Measurements from ENCODE around the gene FAM168B. TPM values are rescaled to one million over a fixed set of nuclear protein-coding genes. Genes with fewer than 3 reads are reported as not detected.

FAM168B gene
- 69.2 to 103 TPM (median 86.4 TPM) in 5 replicates for total RNA-seq (2022; extraction: Qiagen RNA extraction; ENCODE audit: low read depth)

DNA sequence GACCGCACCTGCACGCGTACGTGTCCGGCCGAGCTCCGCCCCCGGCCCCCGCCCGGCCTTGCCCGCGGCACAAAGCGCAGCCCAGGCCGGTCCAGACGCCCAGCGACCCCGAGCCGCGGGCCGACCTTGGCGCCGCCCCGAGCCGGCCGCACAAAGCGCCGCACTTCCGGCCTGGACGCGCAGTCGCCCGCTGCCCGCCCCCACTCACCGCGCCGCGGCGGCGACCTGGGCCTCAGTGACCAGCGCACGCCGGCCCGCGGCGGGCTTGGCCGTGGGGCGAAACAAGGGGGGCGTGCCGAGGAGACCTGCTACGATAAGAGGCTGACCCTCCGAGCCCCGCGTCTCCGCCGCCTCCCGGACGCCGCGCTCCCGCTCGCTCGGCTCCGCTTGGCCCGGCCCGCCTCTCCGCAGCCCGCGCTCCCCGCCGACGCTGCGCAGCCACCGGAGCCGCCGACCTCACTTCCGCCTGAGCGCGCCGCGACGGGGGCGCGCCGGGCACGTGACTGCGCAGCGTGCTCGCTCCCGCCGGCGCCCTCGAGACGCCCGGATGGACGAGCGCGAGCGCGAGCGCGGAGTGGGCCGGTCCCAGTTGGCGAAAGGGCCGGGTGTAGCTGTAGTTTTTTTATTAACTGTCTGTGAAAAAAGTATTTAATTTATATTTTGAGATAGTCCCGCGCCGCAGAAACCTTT, at the start of gene FAM168B:
Gene FAM168B, minus strand, starts transcription at position 455 of the 690 bp plus-strand sequence. CDS start 10,814 bp downstream, outside the sequence.

DNA sequence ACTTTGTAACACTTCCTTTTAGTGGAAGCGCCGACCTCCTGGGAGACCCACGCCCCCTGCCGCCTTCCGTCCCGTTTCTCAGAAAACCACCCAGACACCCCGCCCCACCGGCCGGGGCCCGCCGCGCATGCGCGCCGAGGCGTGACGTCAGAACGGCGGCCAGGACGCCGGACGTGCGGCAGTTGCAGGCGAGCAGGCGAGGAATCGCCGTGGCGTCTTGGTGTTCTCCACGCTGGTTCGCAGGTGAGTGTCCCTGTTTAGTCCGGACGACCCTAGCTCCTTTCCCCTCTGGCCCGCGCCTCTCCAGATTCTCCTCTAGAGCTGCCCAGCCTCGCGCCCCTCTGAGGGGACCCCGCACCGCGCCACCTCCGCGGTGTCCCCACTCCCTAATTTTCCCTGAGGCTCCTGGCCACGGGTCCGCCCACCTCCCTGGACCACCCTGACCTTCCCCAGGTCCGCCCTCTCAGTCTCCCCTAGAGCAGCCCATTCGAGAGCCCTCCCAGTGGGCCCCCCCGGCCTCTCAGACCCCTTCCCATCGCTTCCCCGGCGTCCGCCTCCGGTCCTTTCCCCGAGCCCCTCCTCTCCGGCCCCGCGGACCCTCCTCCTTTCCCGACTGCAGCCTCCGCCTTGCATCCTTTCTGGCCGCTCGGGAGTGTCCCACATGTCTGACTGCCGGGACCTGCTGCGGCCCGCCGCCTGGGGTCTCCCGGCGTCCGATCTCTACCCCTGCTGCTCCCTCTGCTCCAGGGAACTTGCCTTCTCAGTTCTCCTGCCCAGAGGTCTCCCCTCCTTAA, 12.1 kb upstream of the FAM168B start, which contains the start of gene PLEKHB2:
Gene PLEKHB2, plus strand, starts transcription at position 181 of the 794 bp plus-strand sequence. CDS start 15,606 bp downstream, outside the sequence.

Other genes starting within 250 kb of the FAM168B start
- 62.2 to 83.3 TPM (median 72.9 TPM) in 5 replicates for gene PLEKHB2, start 11.9 kb upstream of the FAM168B start, total RNA-seq (2022; extraction: Qiagen RNA extraction; ENCODE audit: low read depth)
- 0.04 to 0.08 TPM (median 0.06 TPM) in 4 of 5 replicates, not detected in the other for gene POTEE, start 116.1 kb upstream of the FAM168B start, total RNA-seq (2022; extraction: Qiagen RNA extraction; ENCODE audit: low read depth)

Measured in A549 treated with ZK216348 at 1 μM for 4 hours (cell line).